MM.1S (cell line): Measurements from ENCODE around the gene SPOCK3.

Source experiments
- DNase-seq: peaks from one replicate; pipeline ENCODE4 v3.0.0-alpha.2; 2015
- H2AFZ ChIP-seq: fragments of 300-600 bp; sonication (generic); 2 replicates; pipeline ENCODE4 v1.6.0; 2016; ENCODE audit warnings: antibody characterized with exemption, low read length
- H3F3A ChIP-seq: fragments of 300-600 bp; sonication (generic); 2 replicates; pipeline ENCODE4 v1.6.1; 2016; ENCODE audit warnings: mild to moderate bottlenecking, antibody characterized with exemption, low read length, moderate library complexity, mixed read lengths; ENCODE audit not compliant: insufficient read depth
- H3K27ac ChIP-seq: fragments of 300-600 bp; sonication (generic); 2 replicates; pipeline ENCODE4 v1.5.1; 2016; ENCODE audit warnings: mild to moderate bottlenecking, low read length
- H3K27me3 ChIP-seq: fragments of 300-600 bp; sonication (generic); replicated peaks from 2 replicates; pipeline ENCODE4 v1.6.0; 2016; ENCODE audit warnings: low read length; ENCODE audit not compliant: insufficient read depth
- H3K36me3 ChIP-seq: fragments of 300-600 bp; sonication (generic); replicated peaks from 2 replicates; pipeline ENCODE4 v1.6.1; 2016; ENCODE audit warnings: mild to moderate bottlenecking, low read length, mixed read lengths; ENCODE audit not compliant: insufficient read depth
- H3K4me1 ChIP-seq: fragments of 300-600 bp; sonication (generic); 2 replicates; pipeline ENCODE4 v1.6.1; 2016; ENCODE audit warnings: low read length, mixed read lengths
- H3K4me2 ChIP-seq: fragments of 300-600 bp; sonication (generic); 2 replicates; pipeline ENCODE4 v1.6.0; 2016; ENCODE audit warnings: low read depth, low read length
- H3K4me3 ChIP-seq: fragments of 300-600 bp; sonication (generic); 2 replicates; pipeline ENCODE4 v1.5.1; 2016; ENCODE audit warnings: low read length, mixed read lengths
- H3K79me2 ChIP-seq: fragments of 300-600 bp; sonication (generic); 2 replicates; pipeline ENCODE4 v1.6.1; 2016; ENCODE audit warnings: mixed run types, low read length, mixed read lengths
- H3K9ac ChIP-seq: fragments of 300-600 bp; sonication (generic); 2 replicates; pipeline ENCODE4 v1.6.1; 2016; ENCODE audit warnings: low read length, mixed read lengths
- H3K9me2 ChIP-seq: fragments of 300-600 bp; sonication (generic); replicated peaks from 2 replicates; pipeline ENCODE4 v1.6.1; 2016; ENCODE audit warnings: mild to moderate bottlenecking, low read length, mixed read lengths; ENCODE audit not compliant: insufficient read depth
- H3K9me3 ChIP-seq: fragments of 300-600 bp; sonication (generic); replicated peaks from 2 replicates; pipeline ENCODE4 v1.6.1; 2016; ENCODE audit warnings: mild to moderate bottlenecking, low read length, mixed read lengths; ENCODE audit not compliant: insufficient read depth
- H4K20me1 ChIP-seq: fragments of 300-600 bp; sonication (generic); 2 replicates; pipeline ENCODE4 v1.6.1; 2016; ENCODE audit warnings: mild to moderate bottlenecking, low read length, moderate library complexity, mixed read lengths; ENCODE audit not compliant: insufficient read depth
- CTCF ChIP-seq: fragments of 300-600 bp; sonication (generic); IDR thresholded peaks from 2 replicates; pipeline ENCODE4 v1.5.1; 2016; ENCODE audit warnings: antibody characterized with exemption, low read length, mixed read lengths
- EZH2 ChIP-seq: fragments of 300-600 bp; sonication (generic); optimal IDR thresholded peaks from 2 replicates; pipeline ENCODE3; 2017; ENCODE audit warnings: low read depth, mild to moderate bottlenecking, antibody characterized with exemption, low read length, mixed read lengths
- EZH2phosphoT487 ChIP-seq: fragments of 300-600 bp; sonication (generic); IDR thresholded peaks from 2 replicates; pipeline ENCODE4 v1.6.1; 2018; ENCODE audit warnings: antibody characterized with exemption, low read length

Gene SPOCK3

DNA sequence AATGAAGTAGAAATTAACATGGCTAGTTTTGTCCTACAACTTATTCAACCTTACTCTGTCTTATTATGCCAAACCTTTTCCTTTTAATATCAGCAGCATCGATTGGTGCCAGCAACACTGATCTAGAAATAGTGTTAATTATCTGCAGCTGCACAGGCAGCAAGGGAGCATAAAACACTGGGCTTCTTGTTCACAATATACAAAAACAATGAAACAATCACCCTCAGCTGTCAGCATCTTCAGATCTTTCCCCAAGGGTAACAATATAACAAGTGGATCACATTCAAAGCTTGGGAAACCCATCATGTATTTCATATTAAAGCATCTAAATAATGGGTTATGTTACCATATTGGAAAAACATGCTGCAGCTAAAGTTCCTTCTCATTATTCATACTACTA, 238.1 kb downstream of the SPOCK3 start:
- H3K79me2 ChIP-seq = no peaks in the 10 kb centered on the region
- no peak for DNase-seq
- no peaks in the 10 kb centered on the region for H3K9me2 ChIP-seq
- no peaks in the 10 kb centered on the region for H3F3A ChIP-seq
- no peak overlapping the region for H2AFZ ChIP-seq
- H3K9ac ChIP-seq = no peak overlapping the region
- H3K9me3 ChIP-seq = no peaks in the 10 kb centered on the region
- no peak overlapping the region for H3K4me2 ChIP-seq
- no peaks in the 10 kb centered on the region for H4K20me1 ChIP-seq
- no peaks in the 10 kb centered on the region for H3K27me3 ChIP-seq
- TF ChIP-seq EZH2phosphoT487 = no peak
- TF ChIP-seq EZH2 = no peak
- TF ChIP-seq CTCF = no peak
- no peaks in the 10 kb centered on the region for H3K4me1 ChIP-seq
- H3K27ac ChIP-seq = no peak overlapping the region
- H3K36me3 ChIP-seq = no peaks in the 10 kb centered on the region
- H3K4me3 ChIP-seq = no peak overlapping the region

DNA sequence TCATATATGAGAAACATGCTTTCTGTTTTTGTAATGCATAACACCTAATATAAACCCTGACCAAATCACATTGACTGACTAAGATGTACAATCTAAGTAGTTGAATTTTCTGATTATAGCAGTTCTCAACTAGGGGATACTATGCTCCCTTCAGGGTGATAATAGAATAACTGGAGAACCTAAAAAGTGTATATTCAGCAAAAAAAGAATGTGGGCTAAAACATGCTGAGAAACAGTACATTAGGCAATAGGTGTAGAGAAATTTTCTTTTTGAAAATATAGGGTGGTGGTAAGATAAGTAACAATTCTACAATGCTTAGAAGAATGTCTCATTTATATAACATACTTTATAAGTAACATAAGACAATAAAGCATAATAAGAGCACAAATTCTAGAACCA, 239.6 kb downstream of the SPOCK3 start:
- Histone ChIP-seq H3K4me1 (no peaks in the 10 kb centered on the region), H3K27me3 (no peaks in the 10 kb centered on the region), H3K4me3 (no peak overlapping the region), H2AFZ (no peak overlapping the region), H3K9me2 (no peaks in the 10 kb centered on the region), H4K20me1 (no peaks in the 10 kb centered on the region), H3K27ac (no peak overlapping the region), H3K36me3 (no peaks in the 10 kb centered on the region), H3F3A (no peaks in the 10 kb centered on the region), H3K9ac (no peak overlapping the region), H3K79me2 (no peaks in the 10 kb centered on the region), H3K9me3 (no peaks in the 10 kb centered on the region), H3K4me2 (no peak overlapping the region)
- no peak for DNase-seq
- TF ChIP-seq CTCF (no peak), EZH2phosphoT487 (no peak), EZH2 (no peak)

GRCh38 chr4:166991006-166991561, 243.2 kb downstream of the SPOCK3 start:
- Histone ChIP-seq H3K9ac (no peak overlapping the region), H3K4me1 (no peaks in the 10 kb centered on the region)

More at GRCh38 chr4:166991006-166991561, 243.2 kb downstream of the SPOCK3 start:
- H3K9me2 ChIP-seq = no peaks in the 10 kb centered on the region
- DNase-seq = no peak
- H3K9me3 ChIP-seq = no peaks in the 10 kb centered on the region
- H3K36me3 ChIP-seq = no peaks in the 10 kb centered on the region
- no peak for TF ChIP-seq CTCF
- H4K20me1 ChIP-seq = no peaks in the 10 kb centered on the region
- H3K27ac ChIP-seq = no peak overlapping the region
- no peaks in the 10 kb centered on the region for H3K27me3 ChIP-seq
- H2AFZ ChIP-seq = no peak overlapping the region
- no peak overlapping the region for H3K4me3 ChIP-seq
- no peaks in the 10 kb centered on the region for H3K79me2 ChIP-seq
- H3K4me2 ChIP-seq = no peak overlapping the region
- no peaks in the 10 kb centered on the region for H3F3A ChIP-seq
